ENCODE measurements around the gene CARMIL1.
"Not testable (repeated sequence)": the region's sequence is repeated elsewhere in the genome, so short reads cannot be mapped to it uniquely, and the experiment has no call there.

The CARMIL1 gene

GRCh38 chr6:25370178-25371036 lies 91.2 kb downstream of the CARMIL1 start:
- no peak for DNase-seq (ENCODE audit: low read depth in 2 of 2)

GRCh38 chr6:25371037-25371347 lies 91.8 kb downstream of the CARMIL1 start:
- DNase-seq (ENCODE audit: low read depth in 2 of 2) = no peak

- no peak for DNase-seq (ENCODE audit: low read depth in 2 of 2)
Observed at GRCh38 chr6:25375125-25375524, 96.0 kb downstream of the CARMIL1 start.

- no peak for DNase-seq (ENCODE audit: low read depth in 2 of 2)
Observed at GRCh38 chr6:25377664-25378063, 98.5 kb downstream of the CARMIL1 start.

- no peak for DNase-seq (ENCODE audit: low read depth in 2 of 2)
Observed at GRCh38 chr6:25381077-25381476, 101.9 kb downstream of the CARMIL1 start.

GRCh38 chr6:25382476-25382875 lies 103.3 kb downstream of the CARMIL1 start:
- DNase-seq (ENCODE audit: low read depth in 2 of 2) = not testable (repeated sequence)

- DNase-seq (ENCODE audit: low read depth in 2 of 2) = no peak
Observed at GRCh38 chr6:25384234-25384633, 105.1 kb downstream of the CARMIL1 start.

- DNase-seq (ENCODE audit: low read depth in 2 of 2) = no peak
Observed at GRCh38 chr6:25384967-25385366, 105.8 kb downstream of the CARMIL1 start.

GRCh38 chr6:25387483-25387882 lies 108.3 kb downstream of the CARMIL1 start:
- no peak for DNase-seq (ENCODE audit: low read depth in 2 of 2)

GRCh38 chr6:25387911-25388310 lies 108.7 kb downstream of the CARMIL1 start:
- DNase-seq (ENCODE audit: low read depth in 2 of 2) = no peak

- DNase-seq (ENCODE audit: low read depth in 2 of 2) = no peak
Observed at GRCh38 chr6:25388776-25389175, 109.6 kb downstream of the CARMIL1 start.

GRCh38 chr6:25389471-25389870 lies 110.3 kb downstream of the CARMIL1 start:
- DNase-seq (ENCODE audit: low read depth in 2 of 2) = no peak

GRCh38 chr6:25392372-25392771 lies 113.2 kb downstream of the CARMIL1 start:
- DNase-seq (ENCODE audit: low read depth in 2 of 2) = no peak

- no peak for DNase-seq (ENCODE audit: low read depth in 2 of 2)
Observed at GRCh38 chr6:25395731-25396130, 116.6 kb downstream of the CARMIL1 start.

GRCh38 chr6:25397406-25397805 lies 118.2 kb downstream of the CARMIL1 start:
- no peak for DNase-seq (ENCODE audit: low read depth in 2 of 2)

GRCh38 chr6:25399885-25400284 lies 120.7 kb downstream of the CARMIL1 start:
- DNase-seq (ENCODE audit: low read depth in 2 of 2) = no peak

GRCh38 chr6:25401711-25402110 lies 122.5 kb downstream of the CARMIL1 start:
- DNase-seq (ENCODE audit: low read depth in 2 of 2) = no peak

GRCh38 chr6:25402125-25402524 lies 123.0 kb downstream of the CARMIL1 start:
- no peak for DNase-seq (ENCODE audit: low read depth in 2 of 2)

- DNase-seq (ENCODE audit: low read depth in 2 of 2) = no peak
Observed at GRCh38 chr6:25403150-25403549, 124.0 kb downstream of the CARMIL1 start.

- no peak for DNase-seq (ENCODE audit: low read depth in 2 of 2)
Observed at GRCh38 chr6:25404091-25404490, 124.9 kb downstream of the CARMIL1 start.

- DNase-seq (ENCODE audit: low read depth in 2 of 2) = peak; percentile 1 to 5
Observed at GRCh38 chr6:25404693-25405169, 125.6 kb downstream of the CARMIL1 start.

- no peak for DNase-seq (ENCODE audit: low read depth in 2 of 2)
Observed at GRCh38 chr6:25405442-25405841, 126.3 kb downstream of the CARMIL1 start.

GRCh38 chr6:25407431-25407830 lies 128.3 kb downstream of the CARMIL1 start:
- no peak for DNase-seq (ENCODE audit: low read depth in 2 of 2)

- no peak for DNase-seq (ENCODE audit: low read depth in 2 of 2)
Observed at GRCh38 chr6:25410102-25410501, 130.9 kb downstream of the CARMIL1 start.
